Measurements from ENCODE around the gene SMLR1.

DNA sequence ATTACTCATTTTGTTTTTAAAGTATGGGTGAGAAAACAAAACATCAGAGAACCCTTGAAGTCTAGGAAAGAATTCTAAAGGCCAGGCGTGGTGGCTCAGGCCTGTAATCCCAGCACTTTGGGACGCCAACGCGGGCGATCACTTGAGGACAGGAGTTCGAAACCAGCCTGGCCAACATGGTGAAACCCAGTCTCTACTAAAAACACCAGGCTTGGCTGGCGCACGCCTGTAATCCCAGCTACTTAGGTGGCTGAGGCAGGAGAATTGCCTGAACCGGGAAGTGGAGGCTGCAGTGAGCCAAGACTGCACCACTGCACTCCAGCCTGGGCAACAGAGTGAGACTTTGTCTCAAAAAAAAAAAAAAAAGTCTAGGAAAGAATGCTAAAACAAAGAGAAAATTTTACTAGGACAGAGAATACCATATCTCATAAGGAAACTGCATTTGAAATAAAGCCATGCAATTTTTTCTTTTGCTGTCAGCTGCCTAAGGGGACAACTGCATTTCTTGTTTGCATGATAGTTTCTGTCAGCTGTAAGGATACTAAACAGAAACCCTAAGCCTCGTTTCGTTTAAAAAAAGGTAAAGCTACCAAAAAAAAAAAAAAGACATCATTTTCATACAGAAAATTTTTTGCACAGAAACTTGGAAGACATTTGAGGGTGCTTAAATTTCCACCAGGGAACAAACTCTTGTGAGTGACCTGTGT lies 32.1 kb downstream of the SMLR1 start:
- no peak for TF ChIP-seq CREB1 (IDR thresholded peaks at IDR 0.05; ENCODE audit: low read depth)
- no peak for TF ChIP-seq EP300 (IDR thresholded peaks at IDR 0.05; ENCODE audit: borderline replicate concordance)
- no peak for TF ChIP-seq EGR1 (IDR thresholded peaks at IDR 0.05)
- TF ChIP-seq CEBPB (IDR thresholded peaks at IDR 0.05), result no peak
- TF ChIP-seq TCF12 (IDR thresholded peaks at IDR 0.05; ENCODE audit: low read depth), result no peak
- TF ChIP-seq FOXM1 (IDR thresholded peaks at IDR 0.05; ENCODE audit: borderline replicate concordance, low read depth), result no peak
- TF ChIP-seq, protein P1, sequence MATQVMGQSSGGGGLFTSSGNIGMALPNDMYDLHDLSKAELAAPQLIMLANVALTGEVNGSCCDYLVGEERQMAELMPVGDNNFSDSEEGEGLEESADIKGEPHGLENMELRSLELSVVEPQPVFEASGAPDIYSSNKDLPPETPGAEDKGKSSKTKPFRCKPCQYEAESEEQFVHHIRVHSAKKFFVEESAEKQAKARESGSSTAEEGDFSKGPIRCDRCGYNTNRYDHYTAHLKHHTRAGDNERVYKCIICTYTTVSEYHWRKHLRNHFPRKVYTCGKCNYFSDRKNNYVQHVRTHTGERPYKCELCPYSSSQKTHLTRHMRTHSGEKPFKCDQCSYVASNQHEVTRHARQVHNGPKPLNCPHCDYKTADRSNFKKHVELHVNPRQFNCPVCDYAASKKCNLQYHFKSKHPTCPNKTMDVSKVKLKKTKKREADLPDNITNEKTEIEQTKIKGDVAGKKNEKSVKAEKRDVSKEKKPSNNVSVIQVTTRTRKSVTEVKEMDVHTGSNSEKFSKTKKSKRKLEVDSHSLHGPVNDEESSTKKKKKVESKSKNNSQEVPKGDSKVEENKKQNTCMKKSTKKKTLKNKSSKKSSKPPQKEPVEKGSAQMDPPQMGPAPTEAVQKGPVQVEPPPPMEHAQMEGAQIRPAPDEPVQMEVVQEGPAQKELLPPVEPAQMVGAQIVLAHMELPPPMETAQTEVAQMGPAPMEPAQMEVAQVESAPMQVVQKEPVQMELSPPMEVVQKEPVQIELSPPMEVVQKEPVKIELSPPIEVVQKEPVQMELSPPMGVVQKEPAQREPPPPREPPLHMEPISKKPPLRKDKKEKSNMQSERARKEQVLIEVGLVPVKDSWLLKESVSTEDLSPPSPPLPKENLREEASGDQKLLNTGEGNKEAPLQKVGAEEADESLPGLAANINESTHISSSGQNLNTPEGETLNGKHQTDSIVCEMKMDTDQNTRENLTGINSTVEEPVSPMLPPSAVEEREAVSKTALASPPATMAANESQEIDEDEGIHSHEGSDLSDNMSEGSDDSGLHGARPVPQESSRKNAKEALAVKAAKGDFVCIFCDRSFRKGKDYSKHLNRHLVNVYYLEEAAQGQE (IDR thresholded peaks at IDR 0.05; ENCODE audit: low read depth), result no peak
- TF ChIP-seq, protein P2, sequence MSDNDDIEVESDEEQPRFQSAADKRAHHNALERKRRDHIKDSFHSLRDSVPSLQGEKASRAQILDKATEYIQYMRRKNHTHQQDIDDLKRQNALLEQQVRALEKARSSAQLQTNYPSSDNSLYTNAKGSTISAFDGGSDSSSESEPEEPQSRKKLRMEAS (IDR thresholded peaks at IDR 0.05), result no peak

Data from Ishikawa (cell line).